ENCODE data around the gene TRIL. TPM values are rescaled to one million over a fixed set of nuclear protein-coding genes. Genes with fewer than 3 reads are reported as not detected.

Gene TRIL, protein sequence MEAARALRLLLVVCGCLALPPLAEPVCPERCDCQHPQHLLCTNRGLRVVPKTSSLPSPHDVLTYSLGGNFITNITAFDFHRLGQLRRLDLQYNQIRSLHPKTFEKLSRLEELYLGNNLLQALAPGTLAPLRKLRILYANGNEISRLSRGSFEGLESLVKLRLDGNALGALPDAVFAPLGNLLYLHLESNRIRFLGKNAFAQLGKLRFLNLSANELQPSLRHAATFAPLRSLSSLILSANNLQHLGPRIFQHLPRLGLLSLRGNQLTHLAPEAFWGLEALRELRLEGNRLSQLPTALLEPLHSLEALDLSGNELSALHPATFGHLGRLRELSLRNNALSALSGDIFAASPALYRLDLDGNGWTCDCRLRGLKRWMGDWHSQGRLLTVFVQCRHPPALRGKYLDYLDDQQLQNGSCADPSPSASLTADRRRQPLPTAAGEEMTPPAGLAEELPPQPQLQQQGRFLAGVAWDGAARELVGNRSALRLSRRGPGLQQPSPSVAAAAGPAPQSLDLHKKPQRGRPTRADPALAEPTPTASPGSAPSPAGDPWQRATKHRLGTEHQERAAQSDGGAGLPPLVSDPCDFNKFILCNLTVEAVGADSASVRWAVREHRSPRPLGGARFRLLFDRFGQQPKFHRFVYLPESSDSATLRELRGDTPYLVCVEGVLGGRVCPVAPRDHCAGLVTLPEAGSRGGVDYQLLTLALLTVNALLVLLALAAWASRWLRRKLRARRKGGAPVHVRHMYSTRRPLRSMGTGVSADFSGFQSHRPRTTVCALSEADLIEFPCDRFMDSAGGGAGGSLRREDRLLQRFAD
- 0.39 and 0.41 TPM in 2 replicates for total RNA-seq

DNA sequence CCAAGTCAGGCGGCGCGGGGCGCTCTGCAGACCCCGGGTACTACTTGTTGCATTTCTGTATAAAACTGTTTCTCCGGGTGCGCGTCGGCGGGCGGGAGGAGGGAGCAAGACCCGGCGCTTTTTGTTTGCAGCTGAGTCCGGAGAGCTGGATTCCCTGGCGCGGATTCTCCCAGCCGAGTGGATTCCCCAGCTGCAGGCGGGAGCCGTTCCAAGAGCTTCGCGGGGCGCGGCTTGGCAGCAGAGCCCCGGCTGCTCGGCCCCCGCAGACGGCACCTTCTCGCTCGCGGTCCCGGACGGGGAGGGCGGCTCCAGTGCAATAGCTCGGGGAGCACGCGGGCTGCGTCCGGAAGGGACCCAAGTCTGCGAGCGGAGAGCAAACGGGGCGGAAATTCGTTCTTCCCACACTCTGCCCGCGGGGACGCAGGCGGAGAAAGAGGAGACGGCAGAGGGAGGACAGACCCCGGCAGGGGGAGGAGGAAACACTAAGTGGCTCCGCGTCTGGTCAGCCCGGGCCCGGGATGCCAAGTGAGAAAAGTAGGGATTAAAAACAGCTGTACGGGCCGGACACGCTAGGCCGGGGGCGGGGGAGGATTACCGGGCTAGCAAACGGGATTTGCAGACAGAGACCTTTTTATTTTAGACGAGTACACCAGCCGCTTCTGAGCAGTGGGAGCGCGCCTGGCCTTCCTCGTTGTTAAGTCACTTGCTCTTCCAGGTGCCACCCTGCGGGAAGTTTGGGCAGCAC is at the start of gene TRIL:
TRIL (minus strand) TSS at position 96 of the 745 bp plus-strand sequence. CDS start 284 bp downstream, outside the sequence.
- H3K9me3 Mint-ChIP-seq: no peaks in the 10 kb centered on the region
- H3K27me3 Mint-ChIP-seq (ENCODE audit: insufficient read depth): peaks cover 47% of the 10 kb centered on the region
- no peaks in the 10 kb centered on the region for H3K36me3 Mint-ChIP-seq (ENCODE audit: low read depth)
- H3K27ac Mint-ChIP-seq: peak within 1 kb of the TSS; percentile 48
- H3K4me1 Mint-ChIP-seq (ENCODE audit: low read depth): no peaks in the 10 kb centered on the region
- intact Hi-C loops (cut with micrococcal nuclease): loop anchor here (1.0 to 10.0 kb wide), 5 partner anchors 36 to 1754 kb away; partner anchors contain the start of gene HOXA13
- peak within 1 kb of the TSS; percentile 45 for H3K4me3 Mint-ChIP-seq
- no peak for DNase-seq (ENCODE audit: low spot score)

DNA sequence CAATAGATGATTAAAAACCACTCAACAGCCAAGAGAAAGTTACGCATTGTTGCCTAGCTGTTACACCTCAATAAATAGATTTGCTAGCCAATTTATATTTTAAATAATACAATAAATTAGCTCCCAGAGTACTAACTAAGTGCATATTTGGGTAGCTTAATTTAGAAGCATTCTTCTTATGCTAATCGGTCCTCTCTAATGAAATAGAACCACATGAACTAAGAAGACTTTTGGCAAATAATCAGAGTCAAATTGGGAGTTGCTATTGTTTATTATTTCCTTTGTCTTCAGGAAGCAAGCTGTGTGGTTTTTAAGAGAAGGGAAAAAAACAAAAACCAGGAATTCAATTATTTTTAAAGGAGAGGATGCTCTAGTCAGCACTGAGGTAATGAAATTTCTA is 49.0 kb upstream of the TRIL start:
- intact Hi-C loops (cut with micrococcal nuclease): no loop called here

DNA sequence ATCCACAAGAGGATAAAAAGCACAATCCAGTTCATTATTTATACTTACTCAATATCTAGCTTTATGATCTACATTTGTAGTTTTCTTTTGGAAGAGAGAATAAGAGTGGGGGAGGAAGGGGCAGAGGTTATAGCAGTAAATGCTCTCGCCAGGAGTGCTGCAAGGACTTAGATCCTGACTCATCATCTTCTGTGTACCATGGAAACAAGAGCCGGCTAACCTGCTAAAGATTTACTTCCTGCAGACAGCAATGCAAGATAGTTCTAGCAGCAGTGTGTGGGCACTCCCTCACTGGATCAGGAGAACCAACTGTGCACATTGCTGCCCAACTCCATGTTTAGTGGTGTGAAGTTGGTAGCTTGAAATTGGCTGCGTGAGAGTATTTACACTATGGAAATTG is 47.7 kb upstream of the TRIL start:
- intact Hi-C loops (cut with micrococcal nuclease): no loop called here
- Mint-ChIP-seq H3K27me3 (ENCODE audit: insufficient read depth) (no peaks in the 10 kb centered on the region), H3K27ac (no peak overlapping the region), H3K4me3 (no peak overlapping the region), H3K9me3 (no peaks in the 10 kb centered on the region), H3K4me1 (ENCODE audit: low read depth) (no peaks in the 10 kb centered on the region), H3K36me3 (ENCODE audit: low read depth) (no peaks in the 10 kb centered on the region)
- no peak for DNase-seq (ENCODE audit: low spot score)

More for the DNA sequence above, 49.0 kb upstream of the TRIL start:
- Mint-ChIP-seq H3K4me3 (no peak overlapping the region), H3K27ac (no peak overlapping the region), H3K36me3 (ENCODE audit: low read depth) (no peaks in the 10 kb centered on the region), H3K4me1 (ENCODE audit: low read depth) (no peaks in the 10 kb centered on the region), H3K27me3 (ENCODE audit: insufficient read depth) (no peaks in the 10 kb centered on the region), H3K9me3 (no peaks in the 10 kb centered on the region)
- DNase-seq (ENCODE audit: low spot score): no peak

DNA sequence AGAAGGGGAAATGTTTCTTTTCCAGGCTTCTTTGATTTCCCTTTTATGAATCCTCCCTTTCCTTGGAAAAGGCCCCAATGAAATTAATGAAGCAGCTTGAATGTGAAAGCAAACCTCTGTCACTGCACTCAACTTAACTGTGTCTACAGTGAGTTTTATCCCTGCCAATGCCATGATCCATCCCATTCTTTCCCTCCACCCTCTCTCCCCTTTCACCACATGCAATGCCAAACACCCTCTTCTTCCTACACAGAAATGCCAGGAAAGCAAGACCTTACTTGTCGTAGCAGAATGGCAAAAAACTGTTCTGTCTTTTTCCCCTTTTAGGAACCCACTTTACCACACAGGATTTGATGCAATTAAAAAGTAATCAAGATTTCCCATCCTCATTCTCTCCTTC is 47.3 kb upstream of the TRIL start:
- H3K4me3 Mint-ChIP-seq: no peak overlapping the region
- no peaks in the 10 kb centered on the region for H3K9me3 Mint-ChIP-seq
- H3K4me1 Mint-ChIP-seq (ENCODE audit: low read depth): no peaks in the 10 kb centered on the region

DNA sequence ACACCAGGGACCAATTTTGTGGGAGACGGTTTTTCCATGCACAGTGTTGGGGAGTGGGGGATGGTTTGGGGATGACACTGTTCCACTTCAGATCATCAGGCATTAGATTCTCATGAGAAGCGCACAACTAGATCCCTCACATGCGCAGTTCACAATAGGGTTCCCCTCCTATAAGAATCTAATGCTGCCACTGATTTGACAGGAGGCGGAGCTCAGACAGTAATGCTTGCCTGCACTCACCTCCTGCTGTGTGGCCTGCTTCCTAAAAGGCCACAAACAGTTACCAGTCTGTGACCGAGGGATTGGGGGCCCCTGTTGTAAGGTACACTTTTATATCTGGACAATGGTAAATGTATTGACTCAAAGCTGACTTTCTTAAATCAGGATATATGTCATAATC is 45.6 kb upstream of the TRIL start:
- intact Hi-C loops (cut with micrococcal nuclease): no loop called here
- Mint-ChIP-seq H3K4me3 (no peak overlapping the region), H3K4me1 (ENCODE audit: low read depth) (no peaks in the 10 kb centered on the region), H3K27ac (no peak overlapping the region), H3K9me3 (no peaks in the 10 kb centered on the region), H3K27me3 (ENCODE audit: insufficient read depth) (no peaks in the 10 kb centered on the region), H3K36me3 (ENCODE audit: low read depth) (no peaks in the 10 kb centered on the region)
- no peak for DNase-seq (ENCODE audit: low spot score)

More for the DNA sequence above, 47.3 kb upstream of the TRIL start:
- H3K27ac Mint-ChIP-seq: no peak overlapping the region
- intact Hi-C loops (cut with micrococcal nuclease): no loop called here
- no peak for DNase-seq (ENCODE audit: low spot score)
- no peaks in the 10 kb centered on the region for H3K27me3 Mint-ChIP-seq (ENCODE audit: insufficient read depth)
- H3K36me3 Mint-ChIP-seq (ENCODE audit: low read depth): no peaks in the 10 kb centered on the region

DNA sequence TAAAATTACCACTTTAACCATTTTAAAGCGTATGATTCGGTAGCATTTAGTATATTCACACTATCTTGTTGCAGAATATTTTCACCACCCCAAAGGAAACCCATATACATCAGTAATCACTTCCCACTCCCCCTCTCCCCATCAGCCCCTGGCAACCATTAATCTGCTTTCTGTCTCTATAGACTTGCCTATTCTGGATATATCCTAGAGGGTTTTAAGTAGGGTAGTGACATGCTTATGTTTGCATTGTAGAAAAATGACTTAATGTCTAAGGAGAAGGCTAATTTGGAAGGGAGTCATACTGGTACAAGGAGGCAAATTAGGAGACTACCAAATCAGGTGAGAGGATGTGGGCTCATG is 42.6 kb upstream of the TRIL start:
- Mint-ChIP-seq H3K27me3 (ENCODE audit: insufficient read depth) (peaks cover 1% of the 10 kb centered on the region), H3K27ac (no peak overlapping the region), H3K4me3 (no peak overlapping the region), H3K36me3 (ENCODE audit: low read depth) (no peaks in the 10 kb centered on the region), H3K9me3 (no peaks in the 10 kb centered on the region), H3K4me1 (ENCODE audit: low read depth) (no peaks in the 10 kb centered on the region)
- intact Hi-C loops (cut with micrococcal nuclease): no loop called here
- no peak for DNase-seq (ENCODE audit: low spot score)

DNA sequence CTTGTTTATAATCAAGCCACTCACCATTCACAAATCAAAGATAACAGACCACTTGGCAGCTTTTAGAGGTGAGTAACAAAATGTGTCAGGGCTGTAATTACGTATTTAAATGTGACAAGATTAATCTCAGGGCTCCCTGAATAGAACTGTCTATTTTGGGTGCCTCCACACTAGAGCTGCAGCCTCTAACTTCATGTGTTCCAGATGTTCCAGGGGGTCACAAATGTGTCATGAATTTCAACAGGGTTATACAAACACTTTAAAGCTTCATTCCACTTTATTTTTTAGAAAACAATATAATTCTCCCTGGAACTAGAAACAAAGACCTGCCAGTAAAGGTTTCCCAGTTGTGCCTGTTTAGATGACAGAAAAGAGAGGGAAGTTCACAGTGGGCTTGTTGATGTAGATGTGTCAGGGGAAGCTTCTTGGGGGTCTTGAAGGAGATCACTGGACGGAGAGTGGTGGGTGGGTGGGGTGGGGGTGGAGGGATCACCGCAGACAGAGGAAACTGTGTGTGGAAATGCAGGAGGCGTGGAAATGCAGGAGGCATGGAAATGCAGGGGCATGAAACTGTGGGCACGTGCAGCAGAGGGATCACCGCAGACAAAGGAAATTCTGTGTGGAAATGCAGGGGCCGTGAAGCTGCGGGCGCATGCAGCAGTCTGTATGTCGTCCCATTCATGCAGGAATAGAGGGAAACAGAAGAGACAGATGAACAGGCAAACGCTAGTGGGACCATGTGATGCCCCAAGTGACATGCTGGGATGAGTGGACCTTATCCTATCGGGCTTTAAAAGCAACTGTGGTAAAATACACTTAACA is 42.0 kb upstream of the TRIL start:
- intact Hi-C loops (cut with micrococcal nuclease): no loop called here
- Mint-ChIP-seq H3K27ac (no peak overlapping the region), H3K27me3 (ENCODE audit: insufficient read depth) (peaks cover 3% of the 10 kb centered on the region), H3K36me3 (ENCODE audit: low read depth) (no peaks in the 10 kb centered on the region), H3K4me3 (no peak overlapping the region), H3K9me3 (no peaks in the 10 kb centered on the region), H3K4me1 (ENCODE audit: low read depth) (no peaks in the 10 kb centered on the region)
- no peak for DNase-seq (ENCODE audit: low spot score)

DNA sequence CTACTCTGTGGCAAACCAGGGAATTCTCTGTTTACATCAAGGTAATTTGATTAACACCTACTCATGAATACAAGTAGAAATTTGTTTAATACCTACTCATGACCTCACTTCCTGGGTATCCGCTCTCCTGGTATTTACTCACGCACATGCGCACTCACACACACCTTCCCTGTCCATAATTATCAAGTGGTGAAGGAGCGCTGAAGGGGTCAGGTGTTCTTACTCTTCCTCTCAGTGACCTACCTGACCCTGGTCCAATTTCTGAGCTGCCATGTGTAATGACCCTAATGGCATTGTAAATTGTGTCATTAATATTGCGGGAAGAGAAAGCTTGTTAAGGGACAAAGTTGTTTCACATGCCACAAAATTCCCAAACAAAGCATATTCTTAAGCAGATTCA is 41.3 kb upstream of the TRIL start:
- H3K4me1 Mint-ChIP-seq (ENCODE audit: low read depth): no peaks in the 10 kb centered on the region
- H3K4me3 Mint-ChIP-seq: no peak overlapping the region

DNA sequence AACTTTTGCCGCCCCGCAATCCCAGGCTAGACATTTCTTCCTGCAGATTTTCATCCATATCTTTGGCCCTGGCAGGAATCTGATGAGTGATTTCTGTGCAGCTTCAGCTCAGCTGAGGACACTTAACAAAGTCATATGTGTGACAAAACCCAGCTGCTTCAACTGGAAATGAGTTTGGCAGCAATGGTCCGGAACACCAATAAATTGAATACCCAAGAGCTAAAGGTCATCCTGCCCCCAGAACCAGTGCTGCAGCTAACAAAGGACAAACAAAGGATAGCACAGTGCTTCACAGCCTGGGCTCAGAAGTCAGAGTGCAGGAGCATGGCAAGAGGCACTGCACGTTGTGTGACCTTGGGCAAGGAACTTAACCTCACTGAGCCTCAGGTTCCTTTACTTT is 40.0 kb upstream of the TRIL start:
- no peaks in the 10 kb centered on the region for H3K9me3 Mint-ChIP-seq

More for the DNA sequence above, 41.3 kb upstream of the TRIL start:
- no peak for DNase-seq (ENCODE audit: low spot score)
- Mint-ChIP-seq H3K27me3 (ENCODE audit: insufficient read depth) (peaks cover 3% of the 10 kb centered on the region), H3K27ac (no peak overlapping the region), H3K36me3 (ENCODE audit: low read depth) (no peaks in the 10 kb centered on the region), H3K9me3 (no peaks in the 10 kb centered on the region)
- intact Hi-C loops (cut with micrococcal nuclease): no loop called here

DNA sequence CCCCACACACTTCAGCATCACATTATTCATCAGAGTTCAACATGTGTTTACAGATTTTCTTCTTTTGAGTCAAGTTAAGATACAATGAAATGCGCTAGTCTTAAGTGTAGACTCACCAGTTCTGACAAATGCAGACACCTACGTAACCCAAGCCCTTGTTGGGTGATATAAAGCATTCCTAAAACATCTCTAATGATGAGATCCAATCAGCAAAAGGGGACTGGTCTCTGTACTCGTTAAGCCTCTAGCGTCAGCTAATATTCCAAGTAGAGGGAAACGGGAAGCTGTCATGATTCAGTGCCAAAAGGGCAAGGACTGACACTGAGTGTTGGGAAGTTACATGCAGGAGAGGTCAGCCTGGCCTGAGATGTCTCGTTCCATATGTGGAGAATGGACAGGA is 38.7 kb upstream of the TRIL start:
- H3K27me3 Mint-ChIP-seq (ENCODE audit: insufficient read depth): peaks cover 3% of the 10 kb centered on the region
- intact Hi-C loops (cut with micrococcal nuclease): no loop called here
- H3K36me3 Mint-ChIP-seq (ENCODE audit: low read depth): no peaks in the 10 kb centered on the region
- DNase-seq (ENCODE audit: low spot score): no peak
- H3K4me1 Mint-ChIP-seq (ENCODE audit: low read depth): no peaks in the 10 kb centered on the region
- no peaks in the 10 kb centered on the region for H3K9me3 Mint-ChIP-seq
- no peak overlapping the region for H3K27ac Mint-ChIP-seq
- no peak overlapping the region for H3K4me3 Mint-ChIP-seq

More for the DNA sequence above, 40.0 kb upstream of the TRIL start:
- intact Hi-C loops (cut with micrococcal nuclease): no loop called here
- DNase-seq (ENCODE audit: low spot score): no peak
- Mint-ChIP-seq H3K4me1 (ENCODE audit: low read depth) (no peaks in the 10 kb centered on the region), H3K4me3 (no peak overlapping the region), H3K27me3 (ENCODE audit: insufficient read depth) (peaks cover 3% of the 10 kb centered on the region), H3K27ac (no peak overlapping the region), H3K36me3 (ENCODE audit: low read depth) (no peaks in the 10 kb centered on the region)

DNA sequence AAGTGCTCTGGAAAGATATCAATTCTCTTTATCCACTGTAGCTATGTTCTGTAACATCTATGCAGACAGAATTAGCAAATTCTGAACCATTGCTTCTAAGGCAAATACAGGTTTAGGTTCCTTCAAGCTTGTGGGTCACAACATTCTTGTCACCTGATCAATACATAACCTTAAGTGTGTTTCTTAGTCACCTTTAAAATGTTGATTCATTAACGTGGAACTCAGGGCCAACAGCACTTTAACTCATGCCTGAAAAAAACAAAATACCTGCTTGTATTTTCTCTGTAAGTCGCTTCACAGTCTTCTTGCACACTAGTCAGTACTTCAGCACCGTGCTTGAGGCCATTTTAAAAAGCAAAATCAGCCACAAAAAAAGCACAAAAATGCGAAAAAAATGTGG is 35.2 kb upstream of the TRIL start:
- intact Hi-C loops (cut with micrococcal nuclease): no loop called here
- DNase-seq (ENCODE audit: low spot score): no peak
- H3K9me3 Mint-ChIP-seq: no peaks in the 10 kb centered on the region
- H3K4me1 Mint-ChIP-seq (ENCODE audit: low read depth): no peaks in the 10 kb centered on the region
- no peak overlapping the region for H3K4me3 Mint-ChIP-seq
- H3K27ac Mint-ChIP-seq: no peak overlapping the region
- peaks cover 3% of the 10 kb centered on the region for H3K27me3 Mint-ChIP-seq (ENCODE audit: insufficient read depth)
- H3K36me3 Mint-ChIP-seq (ENCODE audit: low read depth): no peaks in the 10 kb centered on the region

DNA sequence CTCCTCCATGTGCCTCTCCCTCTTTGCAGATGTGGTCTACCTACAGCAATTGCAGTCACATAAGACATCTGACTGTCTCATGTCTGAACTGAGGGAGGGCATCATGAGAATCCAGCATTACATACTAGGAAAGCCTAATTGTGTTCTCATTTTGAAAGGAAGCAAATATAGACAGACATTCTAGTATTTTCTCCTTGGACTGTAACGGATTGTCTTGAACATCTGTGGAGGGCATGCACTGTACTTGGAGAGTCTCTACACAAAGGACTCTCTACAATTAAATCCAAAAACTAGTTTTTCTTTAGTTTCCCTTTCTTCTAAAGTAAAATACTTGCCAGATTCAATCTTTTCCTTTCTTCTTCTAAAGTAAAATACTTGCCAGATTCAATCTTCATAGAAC is 34.7 kb upstream of the TRIL start:
- H3K27me3 Mint-ChIP-seq (ENCODE audit: insufficient read depth): peaks cover 3% of the 10 kb centered on the region
- H3K36me3 Mint-ChIP-seq (ENCODE audit: low read depth): no peaks in the 10 kb centered on the region
- H3K4me3 Mint-ChIP-seq: no peak overlapping the region
- intact Hi-C loops (cut with micrococcal nuclease): no loop called here
- DNase-seq (ENCODE audit: low spot score): no peak
- H3K4me1 Mint-ChIP-seq (ENCODE audit: low read depth): no peaks in the 10 kb centered on the region
- H3K9me3 Mint-ChIP-seq: no peaks in the 10 kb centered on the region
- H3K27ac Mint-ChIP-seq: no peak overlapping the region
